Natural killer cell (primary cell): ENCODE measurements around the gene TCIRG1. TPM values are rescaled to one million over a fixed set of nuclear protein-coding genes. Genes with fewer than 3 reads are reported as not detected.

Experiments used
- ATAC-seq, 3 donors: fragments of 150-1000 bp in 2 of 3; fragments of 200-7000 bp in 1 of 3; cut with Tn5 transposase; 1 replicate in 1 of 3; 2 replicates in 2 of 3; pipeline ENCODE4 v1.10.0; 2021; ENCODE audit warnings: mild to moderate bottlenecking in 2 of 3, moderate library complexity in 2 of 3
- DNase-seq, 2 donors: peaks; one replicate each; pipeline versions ENCODE4 v3.0.0 to v3.0.0-alpha.2; 2013 to 2021; ENCODE audit warnings: mixed read lengths in 1 of 2
- H3K27ac ChIP-seq: one replicate; pipeline ENCODE4 v1.5.1; 2013; ENCODE audit warnings: mild to moderate bottlenecking, low read length
- H3K27me3 ChIP-seq: one replicate; pipeline ENCODE4 v1.6.1; 2013; ENCODE audit warnings: low read length; ENCODE audit not compliant: control insufficient read depth, insufficient read depth
- H3K36me3 ChIP-seq: one replicate; pipeline ENCODE4 v1.6.1; 2013; ENCODE audit warnings: low read length; ENCODE audit not compliant: control insufficient read depth, insufficient read depth
- H3K4me1 ChIP-seq: one replicate; pipeline ENCODE4 v1.6.1; 2013; ENCODE audit warnings: low read length; ENCODE audit not compliant: control insufficient read depth, insufficient read depth
- H3K4me3 ChIP-seq: one replicate; pipeline ENCODE4 v1.5.1; 2013; ENCODE audit warnings: low read length
- H3K9me3 ChIP-seq: one replicate; pipeline ENCODE4 v1.6.1; 2013; ENCODE audit warnings: low read length; ENCODE audit not compliant: control insufficient read depth, insufficient read depth
- H3K27ac Mint-ChIP-seq, 2 donors: one replicate each; pipeline ENCODE4 v1.8.0; 2022; ENCODE audit warnings: mild to moderate bottlenecking in 2 of 2, mixed read lengths in 2 of 2, moderate library complexity in 1 of 2
- H3K27me3 Mint-ChIP-seq, 2 donors: one replicate each; pipeline ENCODE4 v1.8.0; 2022; ENCODE audit warnings: low read depth in 2 of 2, mixed read lengths in 2 of 2
- H3K36me3 Mint-ChIP-seq: one replicate; pipeline ENCODE4 v1.8.0; 2022; ENCODE audit warnings: mixed read lengths
- H3K4me1 Mint-ChIP-seq, 2 donors: one replicate each; pipeline ENCODE4 v1.8.0; 2022; ENCODE audit warnings: mixed read lengths in 2 of 2
- H3K4me3 Mint-ChIP-seq: one replicate; pipeline ENCODE4 v1.8.0; 2022; ENCODE audit warnings: mild to moderate bottlenecking, moderate library complexity, mixed read lengths
- H3K9me3 Mint-ChIP-seq, 2 donors: one replicate each; pipeline ENCODE4 v1.8.0; 2022; ENCODE audit warnings: mixed read lengths in 2 of 2
- CTCF ChIP-seq: fragments of 200-600 bp; IDR thresholded peaks from one replicate; pipeline ENCODE4 v1.8.0; 2022; ENCODE audit warnings: antibody characterized with exemption
- WGBS: methylation state at CpG from one replicate; pipeline ENCODE4 v1.1.7; 2013; ENCODE audit warnings: missing lambda C conversion rate; ENCODE audit not compliant: insufficient coverage; 5-methylcytosine and 5-hydroxymethylcytosine counted together
- intact Hi-C: fragments of 100-400 bp; cut with micrococcal nuclease; formaldehyde crosslinking; loops from one replicate; pipeline ENCODE4 v1.14.2; 2022
- total RNA-seq, 4 donors: library from RNA; stranded (reverse); fragments of 120-200 nt in 1 of 4; gene quantifications; one replicate each; pipeline versions ENCODE4 v1.2.3 to v1.2.4, GENCODE V29; 2013 to 2022

Gene TCIRG1
- total RNA-seq, 3 donors from 2014 or later (not counting 1 experiment from before 2014, with no cell fraction given) = 438 to 480 (median 465) TPM

GRCh38 chr11:68036141-68036716 lies 2.6 kb upstream of the TCIRG1 start:
- Histone ChIP-seq H3K9me3 (no peaks in the 10 kb centered on the region), H3K4me1 (peaks cover 81% of the 10 kb centered on the region), H3K4me3 (no peak overlapping the region), H3K27me3 (no peaks in the 10 kb centered on the region), H3K27ac (peak overlapping the region; percentile 94), H3K36me3 (peaks cover 18% of the 10 kb centered on the region)
- peak overlapping the region; percentile 97 to 99 for H3K27ac Mint-ChIP-seq
- 67% methylated on average over 27 of the region's 27 CpGs for WGBS
- intact Hi-C loops = loop anchor here (2.0 kb wide), 1 partner anchor 85 kb away; the partner anchor contains the start of gene CHKA
- DNase-seq (no peak), ATAC-seq (no peak)
- peak overlapping the region; percentile 84 for H3K4me3 Mint-ChIP-seq
- peaks cover 38 to 46% of the 10 kb centered on the region in 2 donors for H3K4me1 Mint-ChIP-seq
- H3K27me3 Mint-ChIP-seq = no peaks in the 10 kb centered on the region
- H3K9me3 Mint-ChIP-seq = no peaks in the 10 kb centered on the region
- no peaks in the 10 kb centered on the region for H3K36me3 Mint-ChIP-seq
- no peak for TF ChIP-seq CTCF

- Histone ChIP-seq H3K27me3 (no peaks in the 10 kb centered on the region), H3K9me3 (no peaks in the 10 kb centered on the region), H3K27ac (peak overlapping the region; percentile 94), H3K4me3 (no peak overlapping the region), H3K36me3 (peaks cover 24% of the 10 kb centered on the region), H3K4me1 (peaks cover 81% of the 10 kb centered on the region)
- no peak for TF ChIP-seq CTCF
- intact Hi-C loops = loop anchor here (2.0 kb wide), 1 partner anchor 84 kb away; the partner anchor contains the start of gene CHKA
- 11% methylated on average over 14 of the region's 14 CpGs for WGBS
- peaks cover 33 to 45% of the 10 kb centered on the region in 2 donors for H3K4me1 Mint-ChIP-seq
- no peaks in the 10 kb centered on the region for H3K27me3 Mint-ChIP-seq
- peak overlapping the region; percentile 97 to 99 for H3K27ac Mint-ChIP-seq
- peak overlapping the region; percentile 84 for H3K4me3 Mint-ChIP-seq
- DNase-seq (peak; percentile 50 to 54), ATAC-seq (peak; percentile 59 to 81 (median 72))
- no peaks in the 10 kb centered on the region for H3K36me3 Mint-ChIP-seq
- no peaks in the 10 kb centered on the region for H3K9me3 Mint-ChIP-seq
These were observed 2.0 kb upstream of the TCIRG1 start for GRCh38 chr11:68036717-68037239.

DNA sequence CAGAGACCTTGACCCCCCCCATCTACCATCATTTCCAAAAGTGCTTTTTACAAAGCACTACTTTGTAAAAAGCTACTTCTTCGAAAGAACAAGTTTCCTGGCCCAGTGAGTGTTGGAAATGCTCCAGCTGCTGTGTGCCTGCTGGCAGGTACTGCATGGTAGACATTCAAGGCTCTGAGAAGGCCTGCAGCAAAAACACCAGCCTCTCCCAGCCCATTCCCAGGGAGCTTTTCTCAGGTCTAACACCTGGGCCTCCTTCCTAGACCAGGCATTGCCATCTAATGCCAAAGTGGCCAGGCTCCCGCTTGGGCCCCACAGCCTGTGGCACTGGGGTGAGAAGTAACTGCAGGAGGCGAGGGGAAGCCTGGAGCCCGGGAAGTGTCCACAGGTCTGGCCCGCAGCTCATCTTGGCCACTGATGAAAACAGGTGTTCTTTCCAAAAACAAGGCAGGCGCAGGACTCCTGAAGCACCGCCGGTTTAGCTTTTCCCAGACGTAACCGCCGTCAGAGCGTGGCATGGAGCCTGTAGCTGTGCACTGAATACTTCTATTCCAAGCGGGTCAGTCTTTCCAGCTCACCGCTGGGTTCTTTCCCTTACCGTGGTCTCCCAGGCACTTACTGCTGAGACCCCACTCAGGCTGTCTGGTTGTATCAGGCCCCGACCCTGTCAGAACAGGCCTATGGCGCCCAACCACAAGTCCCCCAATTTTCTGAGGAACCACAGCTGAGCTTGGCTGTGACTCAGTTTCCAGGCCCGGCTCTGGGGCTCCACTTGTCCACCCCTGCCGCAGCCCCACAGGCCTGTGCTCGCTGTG lies 1.2 kb upstream of the TCIRG1 start:
- H3K4me1 ChIP-seq = peaks cover 78% of the 10 kb centered on the region
- no peaks in the 10 kb centered on the region for H3K9me3 Mint-ChIP-seq
- peaks cover 26% of the 10 kb centered on the region for H3K36me3 ChIP-seq

More for the DNA sequence above, 1.2 kb upstream of the TCIRG1 start:
- 87% methylated on average over 20 of the region's 20 CpGs for WGBS
- no peak for TF ChIP-seq CTCF
- peak overlapping the region; percentile 97 to 99 for H3K27ac Mint-ChIP-seq
- Histone ChIP-seq H3K27ac (peak overlapping the region; percentile 94), H3K27me3 (no peaks in the 10 kb centered on the region), H3K4me3 (no peak overlapping the region), H3K9me3 (no peaks in the 10 kb centered on the region)
- ATAC-seq = no peak
- peak overlapping the region; percentile 84 for H3K4me3 Mint-ChIP-seq
- H3K4me1 Mint-ChIP-seq = peaks cover 31 to 46% of the 10 kb centered on the region in 2 donors
- intact Hi-C loops = loop anchor here (2.0 kb wide), 1 partner anchor 83 kb away; the partner anchor contains the start of gene CHKA
- DNase-seq = no peak
- no peaks in the 10 kb centered on the region for H3K36me3 Mint-ChIP-seq
- no peaks in the 10 kb centered on the region for H3K27me3 Mint-ChIP-seq
